ENCODE data around the gene ZBTB11.

DNA sequence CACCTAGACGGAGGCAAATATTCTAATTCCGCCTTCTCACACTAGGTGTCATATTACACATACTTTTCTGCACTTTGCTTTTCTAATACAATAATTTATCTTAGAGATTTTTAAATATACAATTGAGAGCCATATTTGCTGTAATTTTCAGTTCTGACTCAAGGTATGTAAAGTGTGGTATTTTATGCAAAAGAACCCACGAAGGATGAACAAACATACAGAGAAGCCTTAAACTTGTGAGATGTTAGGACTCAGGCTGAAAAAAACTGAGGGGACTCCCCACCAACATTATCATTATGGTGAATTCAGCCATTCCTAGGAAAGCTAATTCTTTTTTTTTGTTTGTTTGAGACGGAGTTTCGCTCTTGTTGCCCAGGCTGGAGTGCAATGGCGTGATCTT, 9.6 kb downstream of the ZBTB11 start:
- TF ChIP-seq, protein P1, sequence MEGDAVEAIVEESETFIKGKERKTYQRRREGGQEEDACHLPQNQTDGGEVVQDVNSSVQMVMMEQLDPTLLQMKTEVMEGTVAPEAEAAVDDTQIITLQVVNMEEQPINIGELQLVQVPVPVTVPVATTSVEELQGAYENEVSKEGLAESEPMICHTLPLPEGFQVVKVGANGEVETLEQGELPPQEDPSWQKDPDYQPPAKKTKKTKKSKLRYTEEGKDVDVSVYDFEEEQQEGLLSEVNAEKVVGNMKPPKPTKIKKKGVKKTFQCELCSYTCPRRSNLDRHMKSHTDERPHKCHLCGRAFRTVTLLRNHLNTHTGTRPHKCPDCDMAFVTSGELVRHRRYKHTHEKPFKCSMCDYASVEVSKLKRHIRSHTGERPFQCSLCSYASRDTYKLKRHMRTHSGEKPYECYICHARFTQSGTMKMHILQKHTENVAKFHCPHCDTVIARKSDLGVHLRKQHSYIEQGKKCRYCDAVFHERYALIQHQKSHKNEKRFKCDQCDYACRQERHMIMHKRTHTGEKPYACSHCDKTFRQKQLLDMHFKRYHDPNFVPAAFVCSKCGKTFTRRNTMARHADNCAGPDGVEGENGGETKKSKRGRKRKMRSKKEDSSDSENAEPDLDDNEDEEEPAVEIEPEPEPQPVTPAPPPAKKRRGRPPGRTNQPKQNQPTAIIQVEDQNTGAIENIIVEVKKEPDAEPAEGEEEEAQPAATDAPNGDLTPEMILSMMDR (CRISPR knock-in tag; IDR thresholded peaks at IDR 0.05) = no peak
- no peak for TF ChIP-seq CREM (IDR thresholded peaks at IDR 0.05)
- TF ChIP-seq CREM (CRISPR knock-in tag; IDR thresholded peaks at IDR 0.05) = no peak
- no peak for TF ChIP-seq TCF7 (IDR thresholded peaks at IDR 0.05; ENCODE audit: low read depth)

Data from HepG2 (cell line).